Coronary artery (tissue), 2 donors: ENCODE results near the gene TDRKH.

ENCODE experiments used
- DNase-seq: peaks from one replicate; pipeline ENCODE4 v3.0.0-alpha.2; 2017; ENCODE audit warnings: low spot score
- H3K27ac ChIP-seq, 2 donors: fragments of 200-600 bp; sonication (generic); one replicate each; pipeline ENCODE4 v1.5.1; 2016 to 2019
- H3K4me3 ChIP-seq: fragments of 200-600 bp; sonication (generic); 2 replicates; pipeline ENCODE4 v1.5.1; 2016; ENCODE audit warnings: mild to moderate bottlenecking, moderate library complexity
- TF ChIP-seq, protein P1 (sequence below): fragments of 200-600 bp; sonication (generic); IDR thresholded peaks from one replicate; pipeline ENCODE4 v1.5.1; 2019; ENCODE audit warnings: antibody characterized with exemption

The TDRKH gene

DNA sequence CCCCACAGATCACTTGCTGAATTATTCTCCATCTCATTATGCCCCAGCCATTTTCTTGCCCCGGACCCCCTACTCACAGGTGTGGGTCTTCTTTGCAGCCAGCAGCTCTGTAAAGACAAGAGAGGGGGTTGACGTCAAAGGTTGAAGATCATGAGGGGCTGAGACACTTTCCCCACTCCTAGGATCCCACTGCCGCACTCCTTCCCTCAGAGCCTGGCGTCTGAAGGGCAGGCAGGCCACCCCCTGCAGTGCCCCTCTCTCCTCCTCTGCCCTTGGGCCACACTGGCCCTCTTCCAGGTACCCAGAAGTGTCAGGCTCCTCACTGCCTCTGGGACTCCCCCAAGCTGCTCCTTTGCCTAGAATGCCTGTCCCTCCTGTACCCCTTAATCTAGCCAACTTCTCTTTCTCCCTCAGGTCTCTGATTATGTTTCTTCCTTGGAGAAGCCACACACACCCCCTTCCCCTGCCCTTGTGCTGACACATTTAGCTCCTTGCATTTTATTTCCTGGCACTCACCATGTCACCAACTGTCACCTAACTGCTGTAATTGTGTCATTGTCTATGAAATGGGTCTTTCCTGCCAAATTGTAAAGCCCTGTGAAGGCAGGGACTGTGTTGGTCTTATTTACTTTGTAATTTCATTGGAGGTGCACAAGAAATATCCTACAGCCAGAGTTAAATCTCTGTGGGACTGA is 39.2 kb upstream of the TDRKH start:
- no peak for DNase-seq
- TF ChIP-seq, protein P1, sequence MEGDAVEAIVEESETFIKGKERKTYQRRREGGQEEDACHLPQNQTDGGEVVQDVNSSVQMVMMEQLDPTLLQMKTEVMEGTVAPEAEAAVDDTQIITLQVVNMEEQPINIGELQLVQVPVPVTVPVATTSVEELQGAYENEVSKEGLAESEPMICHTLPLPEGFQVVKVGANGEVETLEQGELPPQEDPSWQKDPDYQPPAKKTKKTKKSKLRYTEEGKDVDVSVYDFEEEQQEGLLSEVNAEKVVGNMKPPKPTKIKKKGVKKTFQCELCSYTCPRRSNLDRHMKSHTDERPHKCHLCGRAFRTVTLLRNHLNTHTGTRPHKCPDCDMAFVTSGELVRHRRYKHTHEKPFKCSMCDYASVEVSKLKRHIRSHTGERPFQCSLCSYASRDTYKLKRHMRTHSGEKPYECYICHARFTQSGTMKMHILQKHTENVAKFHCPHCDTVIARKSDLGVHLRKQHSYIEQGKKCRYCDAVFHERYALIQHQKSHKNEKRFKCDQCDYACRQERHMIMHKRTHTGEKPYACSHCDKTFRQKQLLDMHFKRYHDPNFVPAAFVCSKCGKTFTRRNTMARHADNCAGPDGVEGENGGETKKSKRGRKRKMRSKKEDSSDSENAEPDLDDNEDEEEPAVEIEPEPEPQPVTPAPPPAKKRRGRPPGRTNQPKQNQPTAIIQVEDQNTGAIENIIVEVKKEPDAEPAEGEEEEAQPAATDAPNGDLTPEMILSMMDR: no peak
- H3K4me3 ChIP-seq: no peak overlapping the region
- no peak overlapping the region for H3K27ac ChIP-seq

- H3K27ac ChIP-seq: no peak overlapping the region
Measured at GRCh38 chr1:151828921-151829320, 38.6 kb upstream of the TDRKH start.

DNA sequence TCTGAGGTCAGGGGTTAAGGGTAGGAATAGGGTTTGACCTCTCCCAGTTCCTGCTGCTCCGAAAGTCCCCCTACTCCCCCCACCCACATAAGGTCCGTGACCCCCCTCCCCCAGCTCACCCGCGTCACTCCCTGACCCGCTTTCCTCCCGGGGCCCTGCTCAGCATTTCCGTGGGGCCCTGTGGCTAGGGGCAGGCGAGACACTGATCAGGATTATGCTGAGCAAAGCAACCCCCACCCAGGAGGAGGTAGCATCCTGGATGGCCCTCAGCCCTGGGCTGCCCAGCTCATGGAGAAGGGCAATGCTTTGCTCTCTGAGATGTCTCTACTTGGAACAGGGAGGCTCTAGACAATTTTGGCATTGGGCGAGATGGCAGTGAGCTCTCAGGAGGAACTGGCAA is 37.6 kb upstream of the TDRKH start:
- no peak overlapping the region for H3K4me3 ChIP-seq
- H3K27ac ChIP-seq: no peak overlapping the region
- DNase-seq: no peak
- TF ChIP-seq, protein P1: no peak

More at GRCh38 chr1:151828921-151829320, 38.6 kb upstream of the TDRKH start:
- TF ChIP-seq, protein P1: no peak
- no peak for DNase-seq
- no peak overlapping the region for H3K4me3 ChIP-seq

DNA sequence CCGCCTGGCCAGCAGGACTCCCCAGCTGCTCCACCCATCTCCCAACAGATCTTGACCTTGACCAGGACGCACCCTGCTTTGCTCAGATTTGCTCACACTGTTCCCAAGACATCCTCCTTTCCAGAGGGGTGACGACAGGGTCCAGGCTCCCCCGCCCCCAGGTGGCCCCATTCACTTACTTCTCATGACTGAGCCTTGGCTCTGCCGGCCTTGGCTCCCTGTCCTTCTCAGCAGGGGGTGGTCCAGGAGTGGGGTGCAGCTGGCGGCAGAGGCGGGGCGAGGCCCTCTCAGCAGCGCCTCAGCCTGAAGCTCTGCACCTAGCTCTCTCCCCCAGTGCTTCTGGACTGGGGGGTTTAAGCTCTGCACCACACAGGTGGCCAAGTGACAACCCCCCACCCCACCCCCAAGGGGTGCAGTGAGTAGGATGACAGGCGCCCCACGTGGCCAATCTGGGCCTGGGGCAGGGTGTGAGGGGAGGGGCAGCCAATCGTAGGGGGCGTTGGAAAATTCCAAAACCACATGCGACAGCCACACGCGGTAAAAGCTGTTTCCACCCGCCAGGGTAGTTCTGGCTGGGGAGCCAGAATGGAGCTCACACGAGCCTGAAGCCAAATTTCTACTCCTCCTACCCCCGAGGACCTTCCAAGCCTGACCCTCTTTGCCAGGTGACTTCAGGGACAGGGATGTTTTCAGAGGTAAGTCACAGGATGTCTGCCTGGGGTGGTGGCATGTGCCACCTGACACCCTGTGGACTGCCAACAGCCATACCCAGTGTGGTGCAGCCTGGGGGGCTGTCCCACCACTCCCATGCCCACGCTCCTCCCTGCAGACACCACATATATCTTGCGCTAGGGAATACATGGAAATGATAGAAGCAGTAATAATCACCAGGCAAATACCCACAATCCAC is 35.7 kb upstream of the TDRKH start:
- Histone ChIP-seq H3K27ac (no peak overlapping the region), H3K4me3 (no peak overlapping the region)
- no peak for DNase-seq
- TF ChIP-seq, protein P1: no peak

DNA sequence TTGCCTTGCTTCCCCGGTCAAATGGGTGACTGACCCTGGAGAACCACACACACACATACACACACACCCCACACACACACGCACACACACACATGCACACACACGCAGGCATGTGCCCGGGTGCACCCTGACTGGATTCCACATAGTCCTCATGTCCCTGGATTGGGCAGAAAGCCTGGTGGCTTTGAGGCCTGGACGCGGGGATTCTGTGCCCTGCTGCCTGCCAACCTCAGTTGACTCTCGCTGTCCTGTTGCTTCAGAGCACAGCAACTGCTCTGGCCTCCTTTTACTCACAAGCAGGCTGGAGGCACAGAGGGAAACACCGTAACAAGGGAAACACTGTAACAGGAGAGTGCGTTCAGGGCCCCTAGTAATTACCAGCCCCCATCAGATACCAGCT is 34.9 kb upstream of the TDRKH start:
- no peak for DNase-seq
- H3K27ac ChIP-seq: no peak overlapping the region
- no peak overlapping the region for H3K4me3 ChIP-seq

GRCh38 chr1:151823175-151823574 is 32.9 kb upstream of the TDRKH start:
- H3K27ac ChIP-seq: no peak overlapping the region
- TF ChIP-seq, protein P1: no peak
- H3K4me3 ChIP-seq: no peak overlapping the region
- DNase-seq: no peak

More for the DNA sequence above, 34.9 kb upstream of the TDRKH start:
- TF ChIP-seq, protein P1: no peak
